ENCODE measurements around the gene OXER1. TPM values are rescaled to one million over a fixed set of nuclear protein-coding genes. Genes with fewer than 3 reads are reported as not detected.

Gene OXER1
- total and polyA plus RNA-seq, 4 donors, result 2.2 to 8.1 (median 6.7) TPM

DNA sequence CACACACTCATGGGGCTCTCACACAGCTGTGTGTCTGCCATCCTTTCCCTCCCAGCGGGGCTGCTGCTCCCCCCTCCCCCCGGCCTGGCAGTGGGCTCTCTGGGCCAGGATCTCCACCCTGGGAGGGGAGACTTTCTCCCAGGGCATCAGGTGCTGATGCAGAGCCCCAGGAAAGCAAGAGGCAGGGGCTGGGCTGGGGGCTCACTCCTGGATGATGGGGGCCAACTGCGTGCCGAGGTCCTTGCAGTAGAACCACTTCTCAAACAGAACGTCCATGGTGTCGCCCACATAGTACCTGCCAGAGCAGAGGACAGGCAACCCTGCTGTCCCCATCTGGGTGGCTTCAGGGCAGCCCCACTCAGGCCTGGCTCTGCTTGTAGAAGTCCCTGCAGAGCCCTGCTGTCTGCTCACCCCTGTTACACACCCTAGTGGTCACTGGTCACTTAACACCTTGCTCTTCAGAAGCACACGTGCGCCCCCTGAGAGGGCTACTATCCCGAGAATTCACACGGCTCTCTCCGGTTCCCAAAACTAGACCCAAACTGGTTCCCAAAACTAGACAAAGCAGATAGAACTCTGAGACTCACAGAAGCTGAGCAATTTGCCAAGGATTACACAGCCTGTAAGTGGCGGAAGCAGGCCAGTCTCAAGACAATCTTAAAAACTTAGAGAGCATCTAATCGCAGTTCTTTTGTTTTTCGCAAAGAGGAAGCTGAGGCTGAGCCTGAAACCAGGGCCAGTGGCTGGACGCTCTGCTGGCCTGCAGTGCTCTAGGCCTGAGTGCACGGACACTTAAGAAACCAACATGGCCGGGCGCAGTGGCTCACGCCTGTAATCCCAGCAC, 6.6 kb upstream of the OXER1 start:
- Histone ChIP-seq H3K4me3 (ENCODE audit: low read depth in 1 of 3, low read length in 3 of 3) (no peak overlapping the region), H3K36me3 (ENCODE audit: control insufficient read depth in 4 of 4, insufficient read depth in 3 of 4, low read depth in 1 of 4, low read length in 3 of 4) (peaks cover 2 to 14% (median 7%) of the 10 kb centered on the region in 4 donors), H3K4me1 (ENCODE audit: control insufficient read depth in 4 of 4, insufficient read depth in 4 of 4, low read length in 3 of 4) (no peaks in the 10 kb centered on the region), H3K9ac (ENCODE audit: low read depth in 1 of 2, low read length in 2 of 2) (no peak overlapping the region), H3K27me3 (ENCODE audit: control insufficient read depth in 4 of 4, insufficient read depth in 4 of 4, low read length in 3 of 4) (no peaks in the 10 kb centered on the region), H3K9me3 (ENCODE audit: control insufficient read depth in 4 of 4, low read length in 3 of 4) (no peaks in the 10 kb centered on the region), H3K27ac (ENCODE audit: low read depth in 1 of 2, low read length in 2 of 2) (no peak overlapping the region)
- TF ChIP-seq, protein P1, sequence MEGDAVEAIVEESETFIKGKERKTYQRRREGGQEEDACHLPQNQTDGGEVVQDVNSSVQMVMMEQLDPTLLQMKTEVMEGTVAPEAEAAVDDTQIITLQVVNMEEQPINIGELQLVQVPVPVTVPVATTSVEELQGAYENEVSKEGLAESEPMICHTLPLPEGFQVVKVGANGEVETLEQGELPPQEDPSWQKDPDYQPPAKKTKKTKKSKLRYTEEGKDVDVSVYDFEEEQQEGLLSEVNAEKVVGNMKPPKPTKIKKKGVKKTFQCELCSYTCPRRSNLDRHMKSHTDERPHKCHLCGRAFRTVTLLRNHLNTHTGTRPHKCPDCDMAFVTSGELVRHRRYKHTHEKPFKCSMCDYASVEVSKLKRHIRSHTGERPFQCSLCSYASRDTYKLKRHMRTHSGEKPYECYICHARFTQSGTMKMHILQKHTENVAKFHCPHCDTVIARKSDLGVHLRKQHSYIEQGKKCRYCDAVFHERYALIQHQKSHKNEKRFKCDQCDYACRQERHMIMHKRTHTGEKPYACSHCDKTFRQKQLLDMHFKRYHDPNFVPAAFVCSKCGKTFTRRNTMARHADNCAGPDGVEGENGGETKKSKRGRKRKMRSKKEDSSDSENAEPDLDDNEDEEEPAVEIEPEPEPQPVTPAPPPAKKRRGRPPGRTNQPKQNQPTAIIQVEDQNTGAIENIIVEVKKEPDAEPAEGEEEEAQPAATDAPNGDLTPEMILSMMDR (IDR thresholded peaks at IDR 0.05; ENCODE audit: low read depth, low read length, missing input control), result peak; percentile 18
- TF ChIP-seq, protein P2, sequence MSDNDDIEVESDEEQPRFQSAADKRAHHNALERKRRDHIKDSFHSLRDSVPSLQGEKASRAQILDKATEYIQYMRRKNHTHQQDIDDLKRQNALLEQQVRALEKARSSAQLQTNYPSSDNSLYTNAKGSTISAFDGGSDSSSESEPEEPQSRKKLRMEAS (IDR thresholded peaks at IDR 0.05), result no peak
- TF ChIP-seq SP1 (IDR thresholded peaks at IDR 0.05) (no peak), NR2F2 (IDR thresholded peaks at IDR 0.05) (no peak), RAD21 (IDR thresholded peaks at IDR 0.05) (peak in 1 of 2 donors; percentile 67)
- TF ChIP-seq, protein P3, sequence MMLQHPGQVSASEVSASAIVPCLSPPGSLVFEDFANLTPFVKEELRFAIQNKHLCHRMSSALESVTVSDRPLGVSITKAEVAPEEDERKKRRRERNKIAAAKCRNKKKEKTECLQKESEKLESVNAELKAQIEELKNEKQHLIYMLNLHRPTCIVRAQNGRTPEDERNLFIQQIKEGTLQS (IDR thresholded peaks at IDR 0.05), result no peak
- 87% methylated on average over 19 of the region's 19 CpGs for WGBS
- no peak for DNase-seq (ENCODE audit: low spot score)

DNA sequence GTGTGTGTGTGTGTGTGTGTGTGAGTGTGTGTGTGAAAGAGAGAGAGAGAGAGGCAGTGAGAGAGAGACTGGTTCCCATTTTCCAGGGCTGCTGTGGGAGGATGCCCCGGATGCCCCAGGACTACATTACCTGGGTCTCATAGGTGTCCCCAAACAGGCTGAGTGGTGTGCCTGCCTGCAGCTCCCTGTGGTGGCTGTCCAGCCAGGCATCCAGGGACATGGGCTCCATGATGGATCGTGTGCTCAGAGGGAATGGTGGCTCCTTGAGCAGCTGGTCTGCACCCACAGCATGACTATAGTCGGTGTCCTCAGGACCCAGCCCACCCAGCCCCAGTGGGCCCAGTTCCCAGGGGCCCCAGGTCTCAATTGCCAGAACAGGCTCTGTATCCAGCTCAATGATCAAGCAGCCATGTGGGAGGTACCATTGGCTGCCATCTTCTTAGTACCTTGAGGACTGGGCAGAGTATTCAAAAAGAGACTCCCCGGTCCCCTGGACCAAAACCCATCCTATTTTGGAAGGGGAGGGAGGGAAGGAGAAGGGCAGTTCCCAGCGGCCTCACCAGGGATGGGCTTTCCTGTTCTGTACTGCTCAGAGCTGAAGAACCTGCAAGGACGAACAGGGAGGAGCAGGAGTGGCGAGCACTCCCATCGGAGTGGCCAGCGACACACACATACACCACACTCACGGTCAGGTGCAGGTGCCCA, 5.8 kb upstream of the OXER1 start:
- H3K4me3 ChIP-seq (ENCODE audit: low read depth in 1 of 3, low read length in 3 of 3), result no peak overlapping the region
- H3K27ac ChIP-seq (ENCODE audit: low read depth in 1 of 2, low read length in 2 of 2), result no peak overlapping the region
- WGBS, result 96% methylated on average over 10 of the region's 10 CpGs
- no peak overlapping the region for H3K9ac ChIP-seq (ENCODE audit: low read depth in 1 of 2, low read length in 2 of 2)
- H3K4me1 ChIP-seq (ENCODE audit: control insufficient read depth in 4 of 4, insufficient read depth in 4 of 4, low read length in 3 of 4), result peaks cover 0 to 4% (median under 1%) of the 10 kb centered on the region in 4 donors
- no peak for TF ChIP-seq SP1 (IDR thresholded peaks at IDR 0.05)
- TF ChIP-seq, protein P1 (IDR thresholded peaks at IDR 0.05; ENCODE audit: low read depth, low read length, missing input control), result no peak
- no peak for TF ChIP-seq FOXA2 (IDR thresholded peaks at IDR 0.05)
- TF ChIP-seq JUND (IDR thresholded peaks at IDR 0.05), result no peak
- no peak for TF ChIP-seq TAF1 (conservative IDR thresholded peaks at IDR 0.05)
- TF ChIP-seq, protein P4, sequence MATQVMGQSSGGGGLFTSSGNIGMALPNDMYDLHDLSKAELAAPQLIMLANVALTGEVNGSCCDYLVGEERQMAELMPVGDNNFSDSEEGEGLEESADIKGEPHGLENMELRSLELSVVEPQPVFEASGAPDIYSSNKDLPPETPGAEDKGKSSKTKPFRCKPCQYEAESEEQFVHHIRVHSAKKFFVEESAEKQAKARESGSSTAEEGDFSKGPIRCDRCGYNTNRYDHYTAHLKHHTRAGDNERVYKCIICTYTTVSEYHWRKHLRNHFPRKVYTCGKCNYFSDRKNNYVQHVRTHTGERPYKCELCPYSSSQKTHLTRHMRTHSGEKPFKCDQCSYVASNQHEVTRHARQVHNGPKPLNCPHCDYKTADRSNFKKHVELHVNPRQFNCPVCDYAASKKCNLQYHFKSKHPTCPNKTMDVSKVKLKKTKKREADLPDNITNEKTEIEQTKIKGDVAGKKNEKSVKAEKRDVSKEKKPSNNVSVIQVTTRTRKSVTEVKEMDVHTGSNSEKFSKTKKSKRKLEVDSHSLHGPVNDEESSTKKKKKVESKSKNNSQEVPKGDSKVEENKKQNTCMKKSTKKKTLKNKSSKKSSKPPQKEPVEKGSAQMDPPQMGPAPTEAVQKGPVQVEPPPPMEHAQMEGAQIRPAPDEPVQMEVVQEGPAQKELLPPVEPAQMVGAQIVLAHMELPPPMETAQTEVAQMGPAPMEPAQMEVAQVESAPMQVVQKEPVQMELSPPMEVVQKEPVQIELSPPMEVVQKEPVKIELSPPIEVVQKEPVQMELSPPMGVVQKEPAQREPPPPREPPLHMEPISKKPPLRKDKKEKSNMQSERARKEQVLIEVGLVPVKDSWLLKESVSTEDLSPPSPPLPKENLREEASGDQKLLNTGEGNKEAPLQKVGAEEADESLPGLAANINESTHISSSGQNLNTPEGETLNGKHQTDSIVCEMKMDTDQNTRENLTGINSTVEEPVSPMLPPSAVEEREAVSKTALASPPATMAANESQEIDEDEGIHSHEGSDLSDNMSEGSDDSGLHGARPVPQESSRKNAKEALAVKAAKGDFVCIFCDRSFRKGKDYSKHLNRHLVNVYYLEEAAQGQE (IDR thresholded peaks at IDR 0.05), result no peak
- TF ChIP-seq HNF4G (IDR thresholded peaks at IDR 0.05), result no peak
- TF ChIP-seq GABPA (IDR thresholded peaks at IDR 0.05 in 1 of 2, conservative IDR thresholded peaks at IDR 0.05 in 1 of 2), result no peak
- TF ChIP-seq, protein P5, sequence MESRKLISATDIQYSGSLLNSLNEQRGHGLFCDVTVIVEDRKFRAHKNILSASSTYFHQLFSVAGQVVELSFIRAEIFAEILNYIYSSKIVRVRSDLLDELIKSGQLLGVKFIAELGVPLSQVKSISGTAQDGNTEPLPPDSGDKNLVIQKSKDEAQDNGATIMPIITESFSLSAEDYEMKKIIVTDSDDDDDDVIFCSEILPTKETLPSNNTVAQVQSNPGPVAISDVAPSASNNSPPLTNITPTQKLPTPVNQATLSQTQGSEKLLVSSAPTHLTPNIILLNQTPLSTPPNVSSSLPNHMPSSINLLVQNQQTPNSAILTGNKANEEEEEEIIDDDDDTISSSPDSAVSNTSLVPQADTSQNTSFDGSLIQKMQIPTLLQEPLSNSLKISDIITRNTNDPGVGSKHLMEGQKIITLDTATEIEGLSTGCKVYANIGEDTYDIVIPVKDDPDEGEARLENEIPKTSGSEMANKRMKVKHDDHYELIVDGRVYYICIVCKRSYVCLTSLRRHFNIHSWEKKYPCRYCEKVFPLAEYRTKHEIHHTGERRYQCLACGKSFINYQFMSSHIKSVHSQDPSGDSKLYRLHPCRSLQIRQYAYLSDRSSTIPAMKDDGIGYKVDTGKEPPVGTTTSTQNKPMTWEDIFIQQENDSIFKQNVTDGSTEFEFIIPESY (IDR thresholded peaks at IDR 0.05), result no peak
- no peaks in the 10 kb centered on the region for H3K9me3 ChIP-seq (ENCODE audit: control insufficient read depth in 4 of 4, low read length in 3 of 4)
- peaks cover 2 to 14% (median 7%) of the 10 kb centered on the region in 4 donors for H3K36me3 ChIP-seq (ENCODE audit: control insufficient read depth in 4 of 4, insufficient read depth in 3 of 4, low read depth in 1 of 4, low read length in 3 of 4)
- no peaks in the 10 kb centered on the region for H3K27me3 ChIP-seq (ENCODE audit: control insufficient read depth in 4 of 4, insufficient read depth in 4 of 4, low read length in 3 of 4)
- no peak for DNase-seq (ENCODE audit: low spot score)

All from liver (tissue), 9 donors.